RWPE2 (cell line): Measurements from ENCODE around the gene EPO.

Experiments used
- ATAC-seq: fragments of 200-7000 bp; cut with Tn5 transposase; 3 replicates; pipeline ENCODE4 v1.9.1; 2021; ENCODE audit warnings: low read depth
- DNase-seq: peaks from one replicate; pipeline ENCODE4 v3.0.0-alpha.2; 2020; ENCODE audit warnings: low spot score
- H3K27ac ChIP-seq: fragments of 450-650 bp; 2 replicates; pipeline ENCODE4 v1.5.1; 2017; ENCODE audit warnings: mild to moderate bottlenecking; ENCODE audit not compliant: poor library complexity, severe bottlenecking
- H3K27me3 ChIP-seq: fragments of 250-450 bp; sonication (Bioruptor Pico); 2 replicates; pipeline ENCODE4 v1.5.1; 2021; ENCODE audit warnings: mild to moderate bottlenecking, moderate library complexity; ENCODE audit not compliant: insufficient read depth, poor library complexity, severe bottlenecking
- H3K36me3 ChIP-seq: fragments of 250-450 bp; sonication (Bioruptor Pico); 2 replicates; pipeline ENCODE4 v1.5.1; 2020; ENCODE audit warnings: low read depth, mild to moderate bottlenecking, moderate library complexity
- H3K4me1 ChIP-seq: fragments of 250-450 bp; sonication (Bioruptor Pico); 2 replicates; pipeline ENCODE4 v1.5.1; 2021; ENCODE audit warnings: mild to moderate bottlenecking, moderate library complexity; ENCODE audit not compliant: insufficient read depth, poor library complexity, severe bottlenecking
- H3K4me3 ChIP-seq: fragments of 250-450 bp; sonication (Bioruptor Pico); 2 replicates; pipeline ENCODE4 v1.5.1; 2021; ENCODE audit warnings: mild to moderate bottlenecking, moderate library complexity; ENCODE audit not compliant: severe bottlenecking
- H3K9me3 ChIP-seq: fragments of 250-450 bp; sonication (Bioruptor Pico); 2 replicates; pipeline ENCODE4 v1.5.1; 2021; ENCODE audit warnings: mild to moderate bottlenecking, moderate library complexity; ENCODE audit not compliant: severe bottlenecking
- TF ChIP-seq, protein P1 (sequence below): fragments of 450-650 bp; IDR thresholded peaks from one replicate; pipeline ENCODE4 v1.5.1; 2017; ENCODE audit warnings: mild to moderate bottlenecking, moderate library complexity; ENCODE audit not compliant: poor library complexity, severe bottlenecking

The EPO gene

DNA sequence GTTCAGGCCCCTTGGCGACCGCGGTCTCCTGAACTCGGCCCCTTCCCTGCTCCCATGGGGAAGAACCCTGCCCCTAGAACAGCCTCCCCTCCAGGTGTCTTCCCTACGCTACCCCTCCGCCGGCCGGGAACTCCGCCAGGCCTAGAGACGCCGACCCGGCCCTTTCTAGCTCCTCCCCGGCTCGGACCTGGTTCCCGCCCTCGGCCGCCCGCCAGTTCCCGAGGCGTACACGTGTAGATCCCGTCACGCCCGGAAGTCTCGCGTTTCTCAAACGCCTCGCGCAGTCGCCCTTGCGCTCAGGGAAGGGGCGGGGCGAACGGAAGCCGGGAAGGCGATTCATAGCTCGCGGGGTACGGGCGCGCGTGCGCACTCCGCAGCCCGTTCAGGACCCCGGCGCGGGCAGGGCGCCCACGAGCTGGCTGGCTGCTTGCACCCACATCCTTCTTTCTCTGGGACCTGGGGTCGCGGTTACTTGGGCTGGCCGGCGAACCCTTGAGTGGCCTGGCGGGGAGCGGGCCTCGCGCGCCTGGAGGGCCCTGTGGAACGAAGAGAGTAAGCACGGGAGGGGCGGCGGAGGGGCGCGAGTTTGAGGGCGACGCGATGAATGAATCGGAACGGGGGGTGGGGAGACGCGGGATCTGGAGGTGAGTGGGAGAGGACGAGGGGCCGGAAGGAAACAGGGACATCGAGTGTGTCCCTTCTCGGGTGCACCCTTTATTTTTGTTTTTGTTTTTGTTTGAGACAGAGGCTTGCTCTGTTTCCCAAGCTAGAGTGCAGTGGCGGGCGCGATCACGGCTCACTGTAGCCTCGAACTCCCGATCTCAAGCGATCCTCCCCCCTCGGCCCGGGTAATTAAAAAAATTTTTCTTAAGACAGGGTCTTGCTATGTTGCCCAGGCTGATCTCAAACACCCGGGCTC lies 14.3 kb upstream of the EPO start, which contains the start of gene POP7:
TSS of gene POP7 (plus strand) at position 369 of the 919 bp plus-strand sequence. CDS start 710 bp downstream, outside the sequence.
- ATAC-seq (peak; percentile 95), DNase-seq (peak; percentile 99)
- Histone ChIP-seq H3K9me3 (no peaks in the 10 kb centered on the region), H3K27ac (peak within 1 kb of the TSS; percentile 59), H3K4me1 (no peaks in the 10 kb centered on the region), H3K36me3 (peaks cover 12% of the 10 kb centered on the region), H3K4me3 (peak within 1 kb of the TSS; percentile 94), H3K27me3 (no peaks in the 10 kb centered on the region)
- TF ChIP-seq, protein P1, sequence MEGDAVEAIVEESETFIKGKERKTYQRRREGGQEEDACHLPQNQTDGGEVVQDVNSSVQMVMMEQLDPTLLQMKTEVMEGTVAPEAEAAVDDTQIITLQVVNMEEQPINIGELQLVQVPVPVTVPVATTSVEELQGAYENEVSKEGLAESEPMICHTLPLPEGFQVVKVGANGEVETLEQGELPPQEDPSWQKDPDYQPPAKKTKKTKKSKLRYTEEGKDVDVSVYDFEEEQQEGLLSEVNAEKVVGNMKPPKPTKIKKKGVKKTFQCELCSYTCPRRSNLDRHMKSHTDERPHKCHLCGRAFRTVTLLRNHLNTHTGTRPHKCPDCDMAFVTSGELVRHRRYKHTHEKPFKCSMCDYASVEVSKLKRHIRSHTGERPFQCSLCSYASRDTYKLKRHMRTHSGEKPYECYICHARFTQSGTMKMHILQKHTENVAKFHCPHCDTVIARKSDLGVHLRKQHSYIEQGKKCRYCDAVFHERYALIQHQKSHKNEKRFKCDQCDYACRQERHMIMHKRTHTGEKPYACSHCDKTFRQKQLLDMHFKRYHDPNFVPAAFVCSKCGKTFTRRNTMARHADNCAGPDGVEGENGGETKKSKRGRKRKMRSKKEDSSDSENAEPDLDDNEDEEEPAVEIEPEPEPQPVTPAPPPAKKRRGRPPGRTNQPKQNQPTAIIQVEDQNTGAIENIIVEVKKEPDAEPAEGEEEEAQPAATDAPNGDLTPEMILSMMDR = no peak

DNA sequence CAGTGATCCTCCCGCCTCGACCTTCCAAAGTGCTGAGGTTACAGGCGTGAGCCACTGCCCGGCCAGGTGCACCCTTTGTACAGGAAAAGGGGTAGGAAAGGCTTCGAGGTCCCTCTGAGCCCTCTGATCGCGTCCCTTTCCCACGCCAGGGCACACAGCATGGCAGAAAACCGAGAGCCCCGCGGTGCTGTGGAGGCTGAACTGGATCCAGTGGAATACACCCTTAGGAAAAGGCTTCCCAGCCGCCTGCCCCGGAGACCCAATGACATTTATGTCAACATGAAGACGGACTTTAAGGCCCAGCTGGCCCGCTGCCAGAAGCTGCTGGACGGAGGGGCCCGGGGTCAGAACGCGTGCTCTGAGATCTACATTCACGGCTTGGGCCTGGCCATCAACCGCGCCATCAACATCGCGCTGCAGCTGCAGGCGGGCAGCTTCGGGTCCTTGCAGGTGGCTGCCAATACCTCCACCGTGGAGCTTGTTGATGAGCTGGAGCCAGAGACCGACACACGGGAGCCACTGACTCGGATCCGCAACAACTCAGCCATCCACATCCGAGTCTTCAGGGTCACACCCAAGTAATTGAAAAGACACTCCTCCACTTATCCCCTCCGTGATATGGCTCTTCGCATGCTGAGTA lies 13.5 kb upstream of the EPO start:
- Histone ChIP-seq H3K27ac (peak overlapping the region; percentile 59), H3K4me1 (no peaks in the 10 kb centered on the region), H3K4me3 (peak overlapping the region; percentile 94), H3K27me3 (no peaks in the 10 kb centered on the region), H3K36me3 (peaks cover 12% of the 10 kb centered on the region), H3K9me3 (no peaks in the 10 kb centered on the region)
- DNase-seq = no peak
- TF ChIP-seq, protein P1 = no peak
- ATAC-seq = no peak

DNA sequence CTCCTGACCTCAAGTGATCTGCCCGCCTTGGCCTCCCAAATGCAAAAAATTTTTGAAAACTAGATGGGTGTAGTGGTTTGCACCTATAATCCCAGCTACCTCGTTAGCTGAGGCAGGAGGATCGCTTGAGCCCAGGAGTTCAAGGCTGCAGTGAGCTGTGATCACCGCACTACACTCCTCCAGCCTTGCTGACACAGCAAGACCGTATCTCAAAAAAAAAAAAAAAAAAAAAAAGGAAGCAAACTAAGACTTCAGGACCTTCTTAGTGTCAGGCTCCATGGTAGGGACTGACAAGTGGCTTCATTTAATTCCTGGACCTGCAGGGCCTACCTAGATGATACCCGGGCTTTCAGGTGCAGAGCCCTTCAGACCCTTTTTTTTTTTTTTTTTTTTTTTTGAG lies 11.9 kb upstream of the EPO start:
- Histone ChIP-seq H3K4me3 (no peak overlapping the region), H3K4me1 (no peaks in the 10 kb centered on the region), H3K36me3 (peaks cover 12% of the 10 kb centered on the region), H3K9me3 (no peaks in the 10 kb centered on the region), H3K27me3 (no peaks in the 10 kb centered on the region), H3K27ac (no peak overlapping the region)
- no peak for ATAC-seq
- TF ChIP-seq, protein P1 = no peak
- no peak for DNase-seq

DNA sequence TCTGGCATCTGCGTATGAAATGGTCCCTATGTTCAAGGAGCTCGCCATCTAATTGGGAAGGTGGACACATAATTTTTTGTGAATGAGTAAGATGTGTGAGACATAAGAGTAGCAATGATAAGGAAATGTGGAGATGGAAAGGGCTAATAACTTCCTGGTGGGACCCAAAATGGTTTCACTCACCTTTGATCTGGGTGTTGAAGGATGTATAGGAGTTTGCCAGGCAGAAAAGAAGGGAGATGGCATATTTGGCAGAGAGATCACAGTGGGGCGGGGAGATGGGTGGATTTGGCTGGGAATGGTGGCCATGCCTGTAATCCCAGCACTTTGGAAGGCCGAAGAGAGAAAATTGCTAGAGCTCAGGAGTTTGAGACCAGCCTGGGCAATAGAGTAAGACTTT lies 9.8 kb upstream of the EPO start:
- H3K27ac ChIP-seq = no peak overlapping the region
- H3K36me3 ChIP-seq = peaks cover 12% of the 10 kb centered on the region
- no peak overlapping the region for H3K4me3 ChIP-seq
- H3K27me3 ChIP-seq = no peaks in the 10 kb centered on the region
- TF ChIP-seq, protein P1 = no peak
- no peaks in the 10 kb centered on the region for H3K4me1 ChIP-seq
- no peak for ATAC-seq
- DNase-seq = no peak
- H3K9me3 ChIP-seq = no peaks in the 10 kb centered on the region
